NCI-H2107 (cell line): ENCODE results near the gene TCOF1.
A peak's percentile ranks its signal among the peaks of the same experiment; 100 is the strongest.

ENCODE experiments used
- DNase-seq: peaks from one replicate; lab custom pipeline; 2025; lab: John Stamatoyannopoulos, UW

Gene TCOF1

DNA sequence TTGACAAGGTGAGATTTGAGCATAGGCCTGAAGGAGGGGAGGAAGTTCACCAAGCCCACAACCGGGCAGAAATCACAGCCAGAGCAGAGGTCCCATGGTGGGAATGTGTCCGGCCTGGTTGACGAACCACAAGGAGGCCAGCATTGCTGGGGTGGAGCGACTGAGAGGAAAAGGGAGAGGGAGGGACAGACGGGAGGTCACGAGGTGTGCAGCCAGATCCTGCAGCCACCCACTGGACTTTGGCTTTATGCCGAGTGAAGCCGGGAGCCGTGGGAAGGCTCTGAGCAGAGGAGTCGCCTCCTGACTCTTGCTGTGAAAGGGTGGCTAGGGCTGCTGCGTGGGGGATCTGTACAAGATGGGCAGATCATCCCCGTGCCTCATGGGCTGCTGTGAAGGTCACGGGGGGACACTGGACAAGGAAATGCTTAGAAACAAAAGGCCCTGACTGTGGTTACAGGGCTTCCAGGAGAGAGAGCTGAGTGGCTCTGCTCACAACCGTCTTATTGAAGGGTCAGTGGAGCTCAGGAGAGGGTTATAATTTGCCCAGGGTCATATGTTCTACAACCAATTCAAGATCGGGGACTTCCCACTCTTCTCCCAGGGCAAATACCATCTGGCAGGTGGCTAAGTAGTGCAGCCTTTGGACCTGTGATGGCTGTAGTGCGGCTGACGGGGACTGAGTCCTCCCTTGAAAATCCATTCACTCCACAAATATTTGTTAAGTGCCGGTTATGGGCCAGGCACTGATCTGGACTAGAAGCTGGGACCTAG is 70.8 kb downstream of the TCOF1 start:
- DNase-seq, result no peak

DNA sequence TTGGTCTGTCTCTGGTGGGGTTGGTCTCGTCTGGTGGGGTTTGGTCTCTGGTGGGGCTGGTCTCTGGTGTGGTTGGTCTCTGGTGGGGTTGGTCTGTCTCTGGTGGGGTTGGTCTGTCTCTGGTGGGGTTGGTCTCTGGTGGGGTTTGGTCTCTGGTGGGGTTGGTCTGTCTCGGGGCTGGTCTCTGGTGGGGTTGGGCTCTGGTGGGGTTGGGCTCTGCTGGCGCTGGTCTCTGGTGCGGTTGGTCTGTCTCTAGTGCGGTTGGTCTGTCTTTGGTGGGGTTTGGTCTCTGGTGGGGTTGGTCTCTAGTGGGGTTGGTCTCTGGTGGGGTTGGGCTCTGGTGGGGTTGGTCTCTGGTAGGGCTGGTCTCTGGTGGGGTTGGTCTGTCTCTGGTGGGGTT is 71.5 kb downstream of the TCOF1 start:
- no peak for DNase-seq

DNA sequence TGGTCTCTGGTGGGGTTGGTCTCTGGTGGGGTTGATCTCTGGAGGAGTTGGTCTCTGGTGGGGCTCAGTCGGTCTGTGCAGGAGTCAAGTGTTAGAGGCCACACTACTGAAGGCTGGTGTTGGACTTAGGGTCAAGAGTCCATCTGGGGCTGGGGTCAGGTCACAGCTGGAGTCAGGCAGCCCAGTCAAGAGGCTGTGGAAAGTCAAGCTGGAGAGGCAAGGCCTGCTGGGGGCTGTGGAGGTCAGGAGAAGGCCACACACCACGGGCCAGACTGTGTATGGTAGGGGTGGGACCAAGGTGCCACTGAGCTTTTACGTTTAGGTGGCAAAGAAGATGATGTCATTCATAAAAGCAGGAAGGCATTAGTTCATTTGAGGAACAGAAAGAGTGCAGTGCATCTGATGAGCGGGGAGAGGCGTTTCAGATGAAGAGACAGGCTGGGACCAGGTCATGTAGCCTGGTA is 71.9 kb downstream of the TCOF1 start:
- no peak for DNase-seq

DNA sequence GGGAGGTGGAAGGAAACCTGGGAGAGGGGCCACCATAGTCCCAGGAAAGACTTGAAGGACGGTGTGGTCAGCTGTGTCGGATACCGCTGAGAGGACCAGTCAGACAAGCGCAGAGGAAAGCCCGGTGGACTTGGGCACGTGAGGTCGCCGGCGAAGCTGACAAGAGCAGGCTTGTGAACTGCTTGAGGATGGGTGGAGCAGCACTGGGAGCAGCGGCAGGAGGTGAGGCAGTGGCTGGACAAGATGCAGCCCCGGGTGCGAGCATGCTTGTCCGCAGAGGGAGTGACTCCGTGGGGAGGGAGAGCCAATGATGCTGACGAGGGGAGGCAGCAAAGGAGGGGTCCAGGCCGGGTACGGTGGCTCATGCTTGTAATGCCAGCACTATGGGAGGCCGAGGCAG is 73.6 kb downstream of the TCOF1 start:
- DNase-seq, result no peak

DNA sequence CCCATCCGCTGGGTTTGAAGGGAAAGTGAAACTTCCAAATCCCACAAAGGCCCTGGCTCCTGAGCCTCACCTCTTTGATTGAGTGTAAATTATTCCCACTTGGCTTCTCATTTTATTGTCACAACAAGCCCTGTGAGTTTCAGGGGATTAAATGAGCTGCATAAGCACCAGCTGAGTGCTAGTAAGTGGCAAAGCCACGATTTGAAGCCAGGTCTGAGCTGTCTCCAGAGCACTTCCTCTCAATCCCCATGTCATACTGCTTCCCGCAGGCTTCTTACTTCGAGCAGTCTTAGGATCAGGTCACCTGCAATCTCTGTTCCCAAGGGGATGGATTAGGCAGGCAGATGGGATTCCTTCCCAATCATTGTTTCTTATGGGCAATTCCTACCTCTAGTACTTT is 74.1 kb downstream of the TCOF1 start:
- no peak for DNase-seq

DNA sequence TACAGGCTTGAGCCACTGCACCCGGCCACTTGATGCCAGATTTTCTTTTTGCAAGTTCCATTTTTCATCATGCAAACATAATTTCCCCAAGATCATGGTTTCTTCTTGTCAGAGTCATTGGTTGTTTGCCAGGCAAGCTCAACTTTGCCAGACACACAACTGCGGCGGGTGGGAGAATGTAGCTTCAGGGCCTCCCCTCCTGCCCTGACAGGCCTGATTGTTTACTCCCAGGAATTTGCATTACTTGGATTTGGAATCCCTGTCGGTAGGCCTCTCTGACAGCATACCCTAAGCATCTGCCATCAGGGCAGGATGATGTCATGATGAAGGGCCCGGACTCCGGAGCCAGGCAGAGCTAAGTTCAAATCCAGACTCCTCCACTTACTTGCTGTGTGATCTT is 77.0 kb downstream of the TCOF1 start:
- no peak for DNase-seq

DNA sequence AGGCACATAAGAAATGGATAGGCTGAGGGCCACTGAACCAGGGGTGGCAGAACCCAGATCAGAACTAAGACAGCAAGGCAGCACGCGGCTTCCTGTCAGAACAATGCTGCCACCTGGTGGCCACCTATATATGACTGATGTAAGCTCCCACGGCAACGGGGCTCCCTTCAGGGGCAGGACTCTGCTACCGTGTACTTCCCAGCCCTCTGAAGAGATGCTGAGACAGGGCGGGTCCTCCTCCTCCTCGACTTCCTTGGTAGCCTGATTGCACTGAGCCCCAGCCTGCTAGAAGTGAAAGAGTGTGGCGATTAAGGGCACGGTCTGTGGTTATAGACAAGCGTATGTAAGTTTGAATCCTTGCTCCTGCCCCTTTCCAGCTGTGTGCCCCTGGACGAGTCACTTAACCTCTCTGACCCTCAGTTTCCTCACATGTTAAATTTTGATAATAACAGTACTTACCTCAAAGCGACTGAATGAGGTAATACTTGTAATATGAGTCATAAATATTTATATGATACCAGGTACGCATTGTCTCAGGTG is 78.7 kb downstream of the TCOF1 start:
- DNase-seq, result peak; percentile 43

DNA sequence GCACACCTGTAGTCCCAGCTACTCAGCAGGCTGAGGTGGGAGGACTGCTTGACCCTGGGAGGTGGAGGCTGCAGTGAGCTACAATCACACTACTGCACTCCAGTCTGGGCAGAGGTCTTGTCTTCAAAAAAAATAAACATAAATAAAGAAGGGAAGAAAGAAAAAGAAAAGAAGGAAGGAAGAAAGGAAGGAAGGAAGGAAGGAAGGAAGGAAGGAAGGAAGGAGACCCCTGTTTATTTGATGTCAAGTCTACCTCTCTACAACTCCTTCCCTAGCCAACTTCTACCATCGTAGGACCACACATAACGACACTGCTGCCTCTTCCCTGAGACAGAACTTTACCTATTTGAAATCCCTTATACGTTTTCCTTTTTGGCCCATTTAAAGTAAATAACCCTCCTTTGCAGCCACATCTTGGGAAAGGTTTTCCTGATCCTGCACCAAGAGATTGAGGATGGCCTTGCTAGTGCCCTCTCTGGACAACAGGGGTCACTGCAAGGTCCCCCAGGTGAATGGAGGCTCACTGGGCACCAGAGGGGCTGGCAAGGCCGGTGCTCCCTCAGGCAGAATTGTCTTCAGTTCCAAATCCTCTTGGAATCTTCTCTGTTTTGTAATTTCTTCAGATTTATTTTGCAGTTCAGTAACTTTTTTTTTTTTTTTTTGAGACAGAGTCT is 81.5 kb downstream of the TCOF1 start:
- no peak for DNase-seq

DNA sequence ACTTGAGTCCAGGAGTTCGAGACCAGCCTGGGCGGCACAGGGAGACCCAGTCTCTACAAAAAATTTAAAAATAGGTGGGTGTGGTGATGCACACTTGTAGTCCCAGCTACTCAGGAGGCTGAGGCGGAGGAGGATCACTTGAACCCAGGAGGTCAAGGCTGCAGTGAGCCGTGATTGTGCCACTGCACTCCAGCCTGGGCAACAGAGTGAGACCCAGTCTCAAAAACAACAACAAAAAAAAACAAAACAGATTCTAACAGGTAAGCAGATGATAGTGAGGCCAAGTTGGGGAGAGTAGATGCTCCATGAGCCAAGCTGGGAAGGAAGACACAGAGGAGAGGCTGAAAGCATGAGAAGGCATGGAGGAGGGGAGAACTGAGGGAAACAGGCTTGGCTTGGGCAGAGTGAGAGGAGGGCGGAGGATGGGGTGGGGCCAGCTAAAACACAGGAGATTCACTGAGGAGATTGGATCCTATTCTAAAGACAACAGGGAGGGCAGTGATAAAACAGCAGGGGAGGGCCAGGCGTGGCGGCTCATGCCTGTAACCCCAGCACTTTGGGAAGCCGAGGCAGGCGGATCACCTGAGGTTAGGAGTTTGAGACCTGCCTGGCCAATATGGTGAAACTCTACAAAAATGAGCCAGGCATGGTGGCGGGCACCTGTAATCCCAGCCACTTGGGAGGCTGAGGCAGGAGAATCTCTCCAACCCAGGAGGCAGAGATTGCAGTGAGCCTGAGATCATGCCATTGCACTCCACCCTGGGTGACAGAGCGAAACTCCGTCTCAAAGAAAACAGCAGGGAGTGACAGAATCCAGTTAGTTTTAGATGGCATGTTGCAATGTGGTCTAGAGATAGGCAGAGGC is 83.7 kb downstream of the TCOF1 start:
- DNase-seq, result no peak

DNA sequence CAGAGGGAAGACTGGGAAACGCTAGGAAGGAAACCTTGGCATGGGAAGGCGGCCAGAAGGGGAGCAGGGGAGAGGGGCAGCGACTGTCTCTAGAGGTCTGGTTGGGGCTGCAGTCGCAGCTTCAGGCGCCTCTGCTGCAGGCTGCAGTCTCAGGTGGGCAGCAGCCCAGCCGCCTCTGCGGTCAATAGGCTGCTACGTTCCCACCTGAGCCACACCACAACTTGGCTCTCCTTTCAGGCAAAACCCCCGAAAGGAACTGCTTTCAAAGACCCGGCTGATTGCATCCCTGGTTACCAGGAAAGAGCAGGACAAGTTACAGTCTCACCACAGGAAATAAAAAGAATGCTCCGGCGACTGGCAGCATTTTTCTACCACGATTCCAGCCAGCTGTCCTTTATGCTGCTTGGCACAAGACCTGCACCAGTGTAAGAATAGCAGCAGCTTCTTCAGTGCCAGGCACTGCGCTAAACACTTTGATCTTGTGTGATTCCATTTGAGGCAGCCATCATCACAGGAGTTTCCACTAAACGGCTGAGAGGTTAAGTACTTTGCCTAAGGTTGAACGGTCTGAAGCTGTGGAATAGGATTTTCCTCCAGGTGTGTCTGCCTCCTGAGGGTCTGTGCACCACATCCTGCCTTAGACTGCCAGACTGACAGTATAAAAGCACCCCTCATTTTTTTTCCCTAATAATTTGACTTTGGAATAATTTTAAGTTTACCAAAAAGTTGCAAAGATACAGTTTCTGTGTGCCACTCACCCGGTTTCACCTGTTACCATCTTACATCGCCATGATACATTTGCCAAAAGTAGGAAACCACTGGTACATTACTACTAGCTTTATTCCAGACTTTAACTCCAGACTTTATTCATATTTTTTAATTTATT is 84.6 kb downstream of the TCOF1 start:
- no peak for DNase-seq

DNA sequence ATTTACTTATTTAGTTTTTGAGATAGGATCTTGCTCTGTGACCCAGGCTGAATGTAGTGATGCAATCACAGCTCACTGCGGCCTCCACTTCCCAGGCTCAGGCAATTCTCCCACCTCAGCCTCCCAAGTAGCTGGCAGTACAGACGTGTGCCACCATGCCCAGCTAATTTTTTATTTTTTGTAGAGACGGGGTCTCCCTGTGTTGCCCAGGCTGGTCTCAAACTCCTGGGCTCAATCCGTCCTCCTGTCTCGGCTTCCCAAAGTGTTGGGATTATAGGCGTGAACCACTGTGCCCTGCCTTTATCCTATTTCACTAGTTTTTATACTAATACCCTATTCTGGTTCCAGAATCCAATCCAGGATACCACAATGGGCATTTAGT is 85.2 kb downstream of the TCOF1 start:
- no peak for DNase-seq

DNA sequence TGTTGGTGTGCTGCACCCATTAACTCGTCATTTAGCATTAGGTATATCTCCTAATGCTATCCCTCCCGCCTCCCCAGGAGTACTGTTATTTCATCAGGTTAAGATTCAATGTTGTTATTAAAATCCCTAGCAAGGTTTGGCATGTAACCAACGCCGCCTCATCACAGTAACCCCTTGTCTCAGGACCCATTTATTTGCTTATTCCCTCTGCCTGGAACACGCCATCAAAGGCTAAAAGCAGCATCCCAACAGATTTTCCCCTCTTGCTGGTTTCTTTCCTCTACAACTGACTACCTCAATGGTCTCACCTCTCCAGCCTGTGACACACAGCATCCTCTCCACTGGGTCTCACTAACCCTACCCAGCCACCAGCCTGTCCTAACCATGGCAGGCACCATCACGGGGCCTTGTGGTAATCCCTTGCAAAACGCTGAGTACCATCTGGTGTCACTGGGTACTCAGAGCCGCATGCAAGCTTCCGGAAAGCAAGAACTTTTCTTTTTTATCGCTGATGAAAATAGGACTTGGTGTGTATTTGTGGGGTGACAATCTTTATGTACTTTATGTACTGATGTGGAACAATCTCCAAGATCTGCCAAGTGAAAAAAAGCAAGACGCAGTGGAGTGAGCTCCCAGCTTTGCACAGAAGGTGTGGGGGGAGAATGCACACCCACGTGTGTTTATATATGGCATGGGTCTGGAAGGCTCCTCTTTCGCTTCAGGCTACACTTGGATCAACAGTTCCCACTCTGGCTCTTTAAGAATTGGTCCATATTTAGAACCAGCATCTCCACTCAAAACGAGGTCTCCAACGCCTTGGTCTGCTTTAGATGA is 86.0 kb downstream of the TCOF1 start:
- DNase-seq, result no peak

DNA sequence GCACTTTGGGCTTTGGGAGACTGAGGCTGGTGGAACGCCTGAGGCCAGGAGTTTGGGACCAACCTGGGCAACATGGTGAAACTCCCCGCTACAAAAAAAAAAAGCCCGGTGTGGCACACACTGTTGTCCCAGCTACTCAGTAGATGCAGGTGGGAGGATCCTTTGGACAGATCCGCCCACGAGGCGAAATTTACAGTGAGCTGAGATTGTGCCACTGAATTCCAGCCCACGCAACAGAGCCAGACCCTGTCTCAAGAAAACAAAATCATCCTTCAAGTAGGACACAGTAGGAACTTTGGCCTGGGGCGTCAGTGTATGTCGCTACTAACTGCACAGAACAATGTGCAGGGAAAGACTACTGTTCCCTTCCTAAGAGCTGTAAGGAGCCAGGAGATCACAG is 87.3 kb downstream of the TCOF1 start:
- no peak for DNase-seq

DNA sequence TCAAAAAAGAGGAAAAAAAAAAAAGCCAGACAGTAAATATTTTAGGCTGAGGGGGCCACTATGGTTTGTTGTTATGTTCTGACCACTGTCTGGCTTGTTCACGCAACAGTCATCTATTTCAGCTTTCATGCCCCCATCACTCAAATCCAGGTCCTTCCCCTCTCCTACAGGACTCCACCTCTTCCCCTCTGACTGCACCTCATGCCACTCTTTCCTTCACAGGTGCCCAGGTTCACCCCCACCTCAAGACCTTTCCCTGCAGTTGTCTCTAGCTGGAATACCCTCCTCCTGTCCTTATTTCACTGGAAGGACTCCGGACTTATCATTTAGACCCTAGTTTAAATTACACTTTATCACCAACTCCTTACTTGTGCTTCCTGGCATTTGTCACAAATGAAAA is 88.6 kb downstream of the TCOF1 start:
- DNase-seq, result no peak

DNA sequence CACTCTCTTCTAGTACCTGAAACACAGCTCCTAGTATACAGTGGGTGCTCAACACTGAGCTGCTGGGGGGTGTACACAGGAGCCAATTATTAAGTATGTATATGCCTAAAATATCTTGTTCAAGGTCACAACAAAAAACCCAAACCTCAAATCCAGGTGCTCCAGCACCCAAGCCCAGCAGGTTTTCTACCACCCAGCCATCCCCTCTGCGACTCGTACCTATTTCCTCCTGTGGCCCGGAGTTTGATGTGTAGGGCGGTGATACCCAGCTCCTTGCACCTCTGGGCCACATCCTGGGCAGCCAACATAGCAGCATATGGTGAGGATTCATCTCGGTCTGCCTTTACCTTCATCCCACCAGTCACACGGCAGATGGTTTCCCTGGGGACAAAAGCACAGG is 89.1 kb downstream of the TCOF1 start:
- no peak for DNase-seq

DNA sequence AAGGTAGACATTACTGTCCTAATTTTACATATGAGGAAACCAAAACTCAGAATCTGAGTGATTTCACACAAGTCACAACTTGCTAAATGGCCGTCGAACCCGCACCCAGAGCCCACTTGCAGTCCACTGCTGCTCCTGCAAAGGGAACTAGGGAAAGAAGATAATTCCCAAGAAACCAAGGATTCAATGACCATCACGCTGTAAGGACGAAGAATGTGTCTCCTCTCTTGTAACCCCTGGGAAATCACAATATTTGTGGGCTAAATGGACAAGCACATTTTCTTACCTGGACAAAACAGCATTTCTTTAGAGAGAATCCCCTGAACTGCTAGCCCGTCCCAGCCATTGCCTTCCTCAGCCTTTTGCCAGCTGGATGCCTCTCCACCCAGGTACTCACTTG is 89.7 kb downstream of the TCOF1 start:
- DNase-seq, result no peak

DNA sequence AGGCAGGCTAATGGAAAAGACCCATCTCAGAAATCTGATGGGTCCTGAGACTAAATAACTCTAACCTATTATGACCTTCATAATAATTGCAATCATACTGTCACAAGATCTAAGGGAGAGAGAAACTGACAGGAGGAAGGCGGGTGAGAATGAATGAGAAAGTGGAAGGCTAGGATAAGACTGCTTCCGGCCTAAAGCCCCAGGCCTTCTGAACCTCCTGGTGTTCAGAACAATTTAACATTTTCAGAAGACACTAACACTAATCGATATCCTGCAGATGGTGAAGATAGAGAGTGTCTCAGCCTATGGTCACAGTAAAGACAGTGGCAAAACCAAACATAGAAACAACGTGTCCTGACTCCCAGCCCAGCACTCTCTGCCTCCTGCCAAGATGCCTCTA is 90.8 kb downstream of the TCOF1 start:
- DNase-seq, result no peak

DNA sequence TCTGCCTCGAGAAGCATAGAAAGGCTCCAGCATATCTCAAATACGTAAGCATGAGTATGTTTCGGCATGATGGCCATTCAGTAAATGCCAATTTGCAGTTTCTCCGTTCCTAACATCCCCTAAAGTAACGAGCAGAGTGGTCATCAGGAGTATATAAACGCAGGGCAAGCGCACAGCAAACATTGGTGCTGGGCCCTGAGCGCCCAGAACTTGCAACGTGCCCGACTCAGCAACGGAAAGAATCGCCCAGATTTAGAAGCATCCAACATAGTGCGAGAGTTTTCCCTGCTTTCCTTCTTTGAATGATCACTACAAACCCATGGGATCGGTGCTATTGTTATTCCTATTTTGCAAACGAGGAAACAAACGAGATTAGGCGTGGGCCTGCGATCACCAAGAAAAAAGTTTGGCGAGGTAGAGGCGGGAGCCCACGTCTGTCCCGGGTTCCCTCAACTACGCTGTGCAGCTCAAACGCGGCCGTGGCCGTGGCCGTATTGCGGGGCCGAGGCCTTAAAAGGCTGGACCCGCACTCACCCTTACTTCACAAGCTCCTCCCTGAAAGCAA is 91.5 kb downstream of the TCOF1 start:
- DNase-seq, result no peak
